GM18951 (cell line): ENCODE results near the gene DNAJB11.
"Not testable (repeated sequence)": the region's sequence is repeated elsewhere in the genome, so short reads cannot be mapped to it uniquely, and the experiment has no call there.

Source experiments
- POLR2A ChIP-seq: IDR thresholded peaks from 4 replicates; pipeline ENCODE4 v1.6.1; 2011; ENCODE audit warnings: mild to moderate bottlenecking; ENCODE audit not compliant: insufficient read length, insufficient read depth; ENCODE audit errors: extremely low read depth
- in situ Hi-C: fragments of 300-500 bp; cut with MboI; formaldehyde crosslinking; loops from one replicate; pipeline ENCODE4 v1.12.0; 2022; ENCODE audit warnings: low sequenced_read_pairs, mixed read lengths, inconsistent platforms; ENCODE audit not compliant: unreplicated experiment

Gene DNAJB11

DNA sequence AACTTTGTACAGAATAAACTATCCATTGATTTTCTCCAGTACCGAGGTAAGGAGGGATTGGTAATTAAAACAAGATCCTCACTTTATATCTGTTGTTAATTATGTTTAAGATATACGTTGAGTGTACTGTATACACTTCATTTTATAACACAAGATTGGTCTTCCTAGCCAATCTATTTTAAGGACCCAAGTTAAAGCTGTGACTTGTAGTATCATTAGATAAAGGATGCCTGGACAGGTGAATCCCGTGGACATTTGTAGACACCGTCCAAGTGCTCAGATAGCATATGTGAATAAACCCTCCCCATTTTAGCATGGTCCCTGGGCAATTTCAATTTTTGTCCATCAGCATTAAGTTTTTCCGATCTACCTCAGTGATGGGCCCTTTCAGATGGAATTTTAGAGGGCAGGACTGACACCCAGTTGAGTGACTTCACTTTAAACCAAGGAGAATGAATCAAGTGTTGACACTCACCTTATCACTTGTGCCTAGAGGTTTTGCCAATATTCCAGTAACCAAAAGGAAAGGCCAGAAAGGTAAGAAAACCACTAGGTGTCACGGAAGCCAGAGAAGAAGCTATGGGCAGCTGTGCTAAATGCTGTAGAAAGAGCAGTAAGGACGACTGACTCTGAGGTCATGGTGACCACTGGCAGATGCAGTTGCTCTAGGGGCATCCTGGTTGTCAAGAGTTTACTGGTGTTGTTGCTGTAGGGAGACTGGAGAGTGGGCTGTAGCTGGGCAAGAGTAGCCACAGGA lies 51.6 kb downstream of the DNAJB11 start:
- TF ChIP-seq POLR2A = no peak
- in situ Hi-C loops = loop anchor here (25.0 kb wide), 2 partner anchors 190 to 540 kb away; partner anchors contain the start of gene RFC4

- no peak for TF ChIP-seq POLR2A
- in situ Hi-C loops = loop anchor here (25.0 kb wide), 2 partner anchors 190 to 540 kb away; partner anchors contain the start of gene RFC4
Observed at GRCh38 chr3:186622651-186623310, 52.3 kb downstream of the DNAJB11 start.

DNA sequence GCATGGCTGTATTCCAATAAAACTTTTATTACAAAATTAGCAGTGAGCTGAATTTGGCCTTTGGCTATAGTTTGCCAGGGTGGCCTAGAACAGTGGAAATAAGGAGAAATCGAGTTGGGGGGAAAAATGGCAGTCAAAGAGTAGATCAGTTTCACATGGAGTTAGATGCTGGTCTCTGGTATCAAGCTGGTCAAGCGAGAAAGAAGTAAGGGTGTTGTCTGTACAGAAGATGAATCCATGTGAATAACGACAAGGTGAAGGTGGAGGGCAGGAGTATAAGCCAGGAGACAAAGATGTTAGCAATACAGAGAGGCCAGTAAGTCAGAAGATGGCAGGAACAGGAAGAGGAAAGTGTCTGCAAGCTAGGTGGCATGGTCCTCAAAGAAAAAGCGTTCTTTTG lies 54.1 kb downstream of the DNAJB11 start:
- no peak for TF ChIP-seq POLR2A

DNA sequence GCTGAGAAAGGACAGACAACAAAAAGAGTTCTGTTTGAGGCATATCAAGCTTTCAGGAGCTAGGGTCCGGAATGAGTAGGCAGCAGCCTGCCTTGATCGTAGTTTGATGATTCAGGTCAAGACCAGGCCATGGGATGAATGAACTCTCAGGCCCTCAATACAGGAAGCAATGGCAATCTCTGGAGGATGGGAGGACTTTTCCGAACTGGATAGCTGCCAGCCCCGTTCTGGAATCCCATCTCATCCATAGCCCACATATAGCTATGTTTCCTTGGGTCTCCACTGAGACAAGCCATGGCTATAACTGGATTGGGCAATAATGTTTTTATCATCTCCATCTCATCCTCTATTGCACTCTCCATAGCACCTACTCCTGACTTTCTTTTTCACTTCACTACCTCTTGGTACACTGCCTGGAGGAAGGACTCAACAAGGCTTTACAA lies 55.1 kb downstream of the DNAJB11 start:
- in situ Hi-C loops = no loop called here
- TF ChIP-seq POLR2A = no peak

More for the DNA sequence above, 54.1 kb downstream of the DNAJB11 start:
- in situ Hi-C loops = loop anchor here (25.0 kb wide), 2 partner anchors 188 to 538 kb away; partner anchors contain the start of gene RFC4

DNA sequence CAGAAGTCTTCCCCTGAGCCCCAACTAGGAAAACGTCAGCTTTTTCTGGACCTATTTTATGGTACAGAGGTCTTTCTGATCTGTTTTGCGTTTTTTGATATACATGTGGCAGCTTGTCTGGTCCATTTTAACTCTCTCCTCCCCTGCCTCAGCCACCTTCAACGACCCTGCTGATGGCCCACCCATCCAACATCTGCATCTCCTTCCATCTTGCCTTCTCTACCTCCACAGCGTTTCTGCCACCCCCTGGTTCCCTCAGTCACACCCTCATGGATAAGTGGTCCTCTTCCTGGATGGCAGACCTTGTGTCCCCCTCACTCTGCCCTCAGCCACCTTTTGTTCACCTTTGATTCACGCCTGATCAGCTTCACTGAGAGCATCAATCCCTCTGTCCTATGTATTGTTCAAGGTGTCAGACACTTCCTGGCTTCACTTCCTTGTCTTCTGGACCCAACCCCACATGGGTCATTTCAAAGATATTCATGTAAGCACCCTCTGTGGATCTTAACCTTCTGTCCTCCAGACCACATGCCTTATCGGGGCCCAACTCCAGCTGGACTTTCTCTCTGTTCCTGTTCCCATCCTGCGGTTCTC lies 55.8 kb downstream of the DNAJB11 start:
- in situ Hi-C loops = no loop called here
- TF ChIP-seq POLR2A = no peak

DNA sequence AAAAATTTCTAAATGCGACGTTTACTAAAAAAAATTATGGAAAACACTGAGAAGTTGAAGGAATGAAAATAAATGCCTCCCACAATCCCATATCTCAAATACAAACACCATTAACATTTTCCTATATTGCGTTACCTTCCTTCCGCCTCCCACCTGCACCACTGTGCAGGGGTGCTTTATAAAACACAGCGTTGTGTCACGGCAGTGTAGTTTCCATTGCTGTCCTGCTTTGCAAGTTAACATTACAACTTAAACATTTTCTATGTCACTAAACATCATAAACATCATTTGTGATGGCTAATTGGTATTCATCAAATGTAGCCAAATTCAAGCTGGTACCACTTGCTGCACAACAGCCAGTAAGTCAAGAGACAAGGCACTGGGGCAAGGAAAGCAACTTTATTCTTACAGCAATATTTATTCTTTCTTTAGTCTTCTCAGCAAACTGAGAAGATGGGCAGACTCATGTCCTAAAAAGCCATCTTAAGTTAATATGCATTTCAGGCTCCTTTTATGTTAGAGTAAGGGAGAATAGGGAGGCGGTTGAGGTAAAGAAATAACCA lies 57.4 kb downstream of the DNAJB11 start:
- no peak for TF ChIP-seq POLR2A
- in situ Hi-C loops = no loop called here

DNA sequence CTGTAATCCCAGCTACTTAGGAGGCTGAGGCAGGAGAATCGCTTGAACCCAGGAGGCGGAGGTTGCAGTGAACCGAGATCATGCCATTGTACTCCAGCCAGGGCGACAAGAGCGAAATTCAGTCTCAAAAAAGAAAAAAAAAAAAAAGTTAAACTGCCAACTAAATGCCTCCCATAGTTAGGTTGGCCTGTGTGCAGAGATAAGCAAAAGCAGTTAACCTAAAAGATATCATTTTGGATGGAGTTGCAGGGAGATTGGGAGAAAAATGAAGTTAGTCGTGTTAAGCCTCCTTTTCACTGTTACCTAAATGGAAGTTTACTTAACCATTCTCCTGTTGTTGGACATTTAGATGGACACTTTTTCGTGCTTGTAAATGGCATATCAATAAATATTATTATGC lies 58.2 kb downstream of the DNAJB11 start:
- in situ Hi-C loops = no loop called here
- no peak for TF ChIP-seq POLR2A

DNA sequence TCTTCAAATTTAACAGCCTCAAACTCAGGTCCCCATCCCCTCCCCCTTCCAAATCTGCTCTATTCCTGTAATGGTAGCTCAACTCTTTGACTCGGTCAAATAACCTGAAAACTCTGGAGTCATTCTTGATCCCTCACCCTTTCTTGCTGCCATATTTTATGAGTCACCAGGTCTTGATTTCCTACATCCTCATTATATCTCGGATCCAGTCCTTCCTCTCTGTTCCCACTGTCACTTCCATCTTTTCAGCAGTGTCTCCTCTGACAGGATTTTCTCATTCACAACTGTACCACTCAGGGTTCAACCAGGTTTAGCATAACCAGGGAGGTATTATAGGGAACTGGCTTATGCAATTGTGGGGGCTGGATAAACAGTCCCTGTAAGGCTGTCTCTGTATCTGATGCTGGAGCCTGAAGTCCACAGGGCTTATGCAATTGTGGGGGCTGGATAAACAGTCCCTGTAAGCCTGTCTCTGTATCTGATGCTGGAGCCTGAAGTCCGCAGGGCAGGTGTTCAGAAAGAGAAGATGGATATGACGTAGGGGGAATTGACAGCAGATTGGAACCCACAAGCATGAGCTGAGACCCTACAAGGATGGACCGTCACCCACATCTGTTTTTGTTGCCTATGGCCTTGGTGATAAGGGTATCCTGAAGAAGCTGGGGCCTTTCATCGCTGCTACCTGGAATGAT lies 60.6 kb downstream of the DNAJB11 start:
- no peak for TF ChIP-seq POLR2A
- in situ Hi-C loops = no loop called here

DNA sequence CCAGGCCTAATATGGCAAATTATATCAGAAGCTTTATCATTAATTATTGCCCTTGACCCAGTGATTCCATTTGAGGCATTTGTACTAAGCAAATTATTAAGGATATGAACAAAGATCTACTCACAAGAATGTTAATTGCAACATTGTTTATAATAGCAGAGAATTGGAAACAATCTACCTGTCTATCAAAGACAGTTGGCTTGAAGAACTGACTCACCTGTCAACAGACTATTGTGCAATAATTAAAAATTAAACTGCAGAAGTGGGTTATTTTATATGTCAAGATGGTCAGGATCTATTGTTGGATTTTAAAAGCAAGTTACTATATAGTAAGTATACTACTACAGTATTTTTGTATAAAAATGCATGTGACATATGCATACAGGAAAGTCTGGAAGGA lies 63.0 kb downstream of the DNAJB11 start:
- TF ChIP-seq POLR2A = no peak
- in situ Hi-C loops = no loop called here

GRCh38 chr3:186634207-186634606 lies 63.7 kb downstream of the DNAJB11 start:
- in situ Hi-C loops = not testable (repeated sequence)
